Erythroblast (primary cell): ENCODE data around the gene FNIP1.

Experiments used
- GATA1 ChIP-seq: IDR thresholded peaks from 2 replicates; pipeline ENCODE4 v1.6.1; 2011; ENCODE audit warnings: low read depth, mild to moderate bottlenecking, control low read depth, low read length, moderate library complexity
- POLR2A ChIP-seq: IDR thresholded peaks from 2 replicates; pipeline ENCODE4 v1.6.1; 2011; ENCODE audit warnings: mild to moderate bottlenecking, low read length

DNA sequence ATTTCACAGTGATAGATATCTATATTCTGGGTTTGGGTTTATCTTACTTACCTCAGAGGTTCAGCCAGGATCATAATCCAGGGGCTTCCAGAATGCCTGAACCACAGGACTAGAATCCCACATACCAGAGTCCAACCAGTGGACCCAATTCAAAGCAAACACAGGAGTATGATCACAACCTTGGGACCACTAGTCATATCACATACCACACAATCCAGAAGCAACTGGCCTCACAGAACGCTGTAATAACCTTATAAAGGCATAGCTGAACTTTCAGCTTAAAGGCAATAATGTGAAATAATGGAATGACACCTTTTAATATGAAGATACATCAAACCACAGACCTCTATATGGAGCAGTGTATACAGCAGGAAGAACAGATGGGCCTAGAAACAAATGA lies 187.0 kb downstream of the FNIP1 start:
- TF ChIP-seq POLR2A (no peak), GATA1 (no peak)
